Lung (tissue), 12 donors: ENCODE results near the gene KRTAP4-12. TPM values are rescaled to one million over a fixed set of nuclear protein-coding genes. Genes with fewer than 3 reads are reported as not detected.
A peak's percentile ranks its signal among the peaks of the same experiment; 100 is the strongest.
"Not testable (repeated sequence)": the region's sequence is repeated elsewhere in the genome, so short reads cannot be mapped to it uniquely, and the experiment has no call there.

Experiments used
- ATAC-seq: fragments of 200-7000 bp; cut with Tn5 transposase; one replicate; pipeline ENCODE4 v1.9.1; 2020; ENCODE audit warnings: moderate number of reproducible peaks; ENCODE audit not compliant: insufficient read depth, low FRiP score
- DNase-seq, 3 donors: peaks; one replicate each; pipeline ENCODE4 v3.0.0-alpha.2; 2013 to 2017
- H3K27ac ChIP-seq, 2 donors: one replicate each; pipeline ENCODE4 v1.5.1; 2013; ENCODE audit warnings: mild to moderate bottlenecking in 2 of 2, moderate library complexity in 2 of 2, control low read depth in 1 of 2, inconsistent platforms in 1 of 2, low read depth in 1 of 2, low read length in 1 of 2
- H3K27me3 ChIP-seq, 3 donors: one replicate each; pipeline ENCODE4 v1.5.1; 2013; ENCODE audit warnings: low read length in 2 of 3; ENCODE audit not compliant: control insufficient read depth in 3 of 3, insufficient read depth in 3 of 3
- H3K36me3 ChIP-seq, 4 donors: one replicate each; pipeline ENCODE4 v1.5.1; 2013; ENCODE audit warnings: low read length in 4 of 4, mild to moderate bottlenecking in 1 of 4, moderate library complexity in 1 of 4; ENCODE audit not compliant: control insufficient read depth in 4 of 4, insufficient read depth in 4 of 4
- H3K4me1 ChIP-seq, 5 donors: one replicate each; pipeline ENCODE4 v1.5.1; 2013; ENCODE audit warnings: low read length in 5 of 5, mild to moderate bottlenecking in 2 of 5, moderate library complexity in 1 of 5; ENCODE audit not compliant: control insufficient read depth in 5 of 5, insufficient read depth in 5 of 5
- H3K4me3 ChIP-seq: one replicate; pipeline ENCODE4 v1.5.1; 2013; ENCODE audit warnings: mild to moderate bottlenecking, control low read depth, moderate library complexity
- H3K9ac ChIP-seq, 2 donors: one replicate each; pipeline ENCODE4 v1.5.1; 2013; ENCODE audit warnings: low read length in 2 of 2, control low read depth in 1 of 2; ENCODE audit not compliant: insufficient read depth in 1 of 2
- H3K9me3 ChIP-seq, 4 donors: one replicate each; pipeline ENCODE4 v1.5.1; 2013; ENCODE audit warnings: low read length in 3 of 4, mild to moderate bottlenecking in 1 of 4, moderate library complexity in 1 of 4; ENCODE audit not compliant: control insufficient read depth in 4 of 4, insufficient read depth in 3 of 4
- CTCF ChIP-seq: IDR thresholded peaks from 2 replicates; pipeline ENCODE4 v1.5.1; 2012; ENCODE audit warnings: mild to moderate bottlenecking; ENCODE audit errors: control extremely low read depth, extremely low read depth
- WGBS, 2 donors: extraction: QIAGEN DNeasy Blood & Tissue Kit; methylation state at CpG; one replicate each; pipeline ENCODE4 v1.1.7; 2013; 5-methylcytosine and 5-hydroxymethylcytosine counted together
- polyA plus RNA-seq, 2 donors: library from polyadenylated mRNA; stranded (reverse); fragments of 200-250 nt; gene quantifications; one replicate each; pipeline ENCODE4 v1.2.1, GENCODE V29; 2013
- total RNA-seq, 2 donors: library from RNA; depleted of rRNA in 1 of 2; stranded (reverse); fragments of >200 nt in 1 of 2; gene quantifications; one replicate each; pipeline ENCODE4 v1.2.1, GENCODE V29; 2014 to 2021
- donor health status: control.
- donor health status: control.
- donor health status: Bipolar disorder and iron deficiency.
- donor health status: healthy.
- donor health status: DM: yes; HTN: yes; CAD: no.

KRTAP4-12 gene
- total and polyA plus RNA-seq, 4 donors, result not detected

GRCh38 chr17:41121742-41122141 is 2.2 kb downstream of the KRTAP4-12 start:
- ATAC-seq (no peak), DNase-seq (no peak)
- WGBS, 2 donors, result 92 to 98% methylated on average over 2 of the region's 2 CpGs
- no peak overlapping the region for H3K27ac ChIP-seq
- no peaks in the 10 kb centered on the region for H3K36me3 ChIP-seq
- TF ChIP-seq CTCF, result no peak
- no peak overlapping the region for H3K4me3 ChIP-seq
- no peaks in the 10 kb centered on the region for H3K27me3 ChIP-seq
- H3K9me3 ChIP-seq, result peaks cover 0 to 3% (median 0%) of the 10 kb centered on the region in 4 donors
- H3K9ac ChIP-seq, result no peak overlapping the region
- H3K4me1 ChIP-seq, result no peaks in the 10 kb centered on the region

GRCh38 chr17:41119696-41120690 is 4.0 kb downstream of the KRTAP4-12 start:
- not testable (repeated sequence) for ATAC-seq, H3K9ac ChIP-seq
- 33 to 40% methylated on average over 11 of the region's 11 CpGs for WGBS, 2 donors

GRCh38 chr17:41118721-41119120 is 5.3 kb downstream of the KRTAP4-12 start:
- 93 to 96% methylated on average over 4 of the region's 4 CpGs for WGBS, 2 donors
- H3K4me3 ChIP-seq, result no peak overlapping the region
- ATAC-seq (no peak), DNase-seq (no peak)
- no peak overlapping the region for H3K9ac ChIP-seq
- H3K27ac ChIP-seq, result no peak overlapping the region
- H3K9me3 ChIP-seq, result peaks cover 0 to 3% (median 1%) of the 10 kb centered on the region in 4 donors
- H3K36me3 ChIP-seq, result no peaks in the 10 kb centered on the region
- no peaks in the 10 kb centered on the region for H3K4me1 ChIP-seq
- no peaks in the 10 kb centered on the region for H3K27me3 ChIP-seq
- TF ChIP-seq CTCF, result no peak

More at GRCh38 chr17:41119696-41120690, 4.0 kb downstream of the KRTAP4-12 start:
- not testable (repeated sequence) for H3K9me3 ChIP-seq, H3K4me1 ChIP-seq, H3K36me3 ChIP-seq, H3K4me3 ChIP-seq, H3K27me3 ChIP-seq, H3K27ac ChIP-seq
- DNase-seq, result peak in 2 of 3 donors; percentile 11 to 28

GRCh38 chr17:41117846-41118386 is 6.1 kb downstream of the KRTAP4-12 start, which contains the start of gene KRTAP4-11:
Gene KRTAP4-11, minus strand, starts transcription at chr17:41118373. Its CDS starts 58 bp downstream, at chr17:41118315.
- 77 to 88% methylated on average over 10 of the region's 10 CpGs for WGBS, 2 donors
- H3K9me3 ChIP-seq, H3K27ac ChIP-seq, H3K4me3 ChIP-seq, H3K27me3 ChIP-seq, DNase-seq, ATAC-seq, H3K36me3 ChIP-seq, H3K9ac ChIP-seq, H3K4me1 ChIP-seq: not testable (repeated sequence)
